GM06990 (cell line): ENCODE measurements around the gene MLLT1.
A peak's percentile ranks its signal among the peaks of the same experiment; 100 is the strongest.

Experiments used
- DNase-seq: peaks from one replicate; pipeline ENCODE4 v3.0.0-alpha.2; 2011; ENCODE audit not compliant: insufficient read length; ENCODE audit errors: extremely low read depth
- H3K27me3 ChIP-seq: replicated peaks from 2 replicates; pipeline ENCODE4 v1.6.0; 2011; ENCODE audit warnings: low read length; ENCODE audit not compliant: control insufficient read depth, insufficient read depth
- H3K36me3 ChIP-seq: 2 replicates; pipeline ENCODE4 v1.5.1; 2011; ENCODE audit warnings: low read length; ENCODE audit not compliant: control insufficient read depth, insufficient read depth
- H3K4me3 ChIP-seq: replicated peaks from 2 replicates; pipeline ENCODE4 v1.5.1; 2011; ENCODE audit warnings: low read depth, mild to moderate bottlenecking, control low read depth, low read length
- TF ChIP-seq, protein P1 (sequence below): IDR thresholded peaks from 2 replicates; pipeline ENCODE4 v1.5.1; 2011; ENCODE audit warnings: low read length, control low read depth, mild to moderate bottlenecking, inconsistent platforms; ENCODE audit not compliant: insufficient read depth, poor library complexity, severe bottlenecking

The MLLT1 gene

DNA sequence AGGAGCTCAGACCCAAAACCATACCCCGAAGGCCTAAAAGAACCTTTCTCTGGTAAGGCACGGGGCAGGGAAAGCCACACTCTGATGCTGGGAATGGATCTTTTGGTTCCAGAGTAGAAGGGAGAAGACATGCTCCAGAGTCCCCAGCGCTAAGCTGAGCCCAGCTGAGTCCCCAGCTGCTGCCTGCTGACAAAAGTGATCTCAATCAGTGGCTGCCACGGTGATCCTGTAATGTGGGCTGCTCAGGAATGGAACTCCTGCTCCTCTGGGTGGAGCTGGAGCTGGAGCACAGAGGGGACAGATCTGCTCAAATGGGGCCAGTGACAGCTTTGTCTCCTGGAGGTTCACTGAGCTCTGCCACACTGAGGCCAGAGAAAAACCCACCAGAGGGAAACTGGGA, 70.5 kb downstream of the MLLT1 start:
- H3K36me3 ChIP-seq, result peaks cover 3% of the 10 kb centered on the region
- TF ChIP-seq, protein P1, sequence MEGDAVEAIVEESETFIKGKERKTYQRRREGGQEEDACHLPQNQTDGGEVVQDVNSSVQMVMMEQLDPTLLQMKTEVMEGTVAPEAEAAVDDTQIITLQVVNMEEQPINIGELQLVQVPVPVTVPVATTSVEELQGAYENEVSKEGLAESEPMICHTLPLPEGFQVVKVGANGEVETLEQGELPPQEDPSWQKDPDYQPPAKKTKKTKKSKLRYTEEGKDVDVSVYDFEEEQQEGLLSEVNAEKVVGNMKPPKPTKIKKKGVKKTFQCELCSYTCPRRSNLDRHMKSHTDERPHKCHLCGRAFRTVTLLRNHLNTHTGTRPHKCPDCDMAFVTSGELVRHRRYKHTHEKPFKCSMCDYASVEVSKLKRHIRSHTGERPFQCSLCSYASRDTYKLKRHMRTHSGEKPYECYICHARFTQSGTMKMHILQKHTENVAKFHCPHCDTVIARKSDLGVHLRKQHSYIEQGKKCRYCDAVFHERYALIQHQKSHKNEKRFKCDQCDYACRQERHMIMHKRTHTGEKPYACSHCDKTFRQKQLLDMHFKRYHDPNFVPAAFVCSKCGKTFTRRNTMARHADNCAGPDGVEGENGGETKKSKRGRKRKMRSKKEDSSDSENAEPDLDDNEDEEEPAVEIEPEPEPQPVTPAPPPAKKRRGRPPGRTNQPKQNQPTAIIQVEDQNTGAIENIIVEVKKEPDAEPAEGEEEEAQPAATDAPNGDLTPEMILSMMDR, result no peak
- H3K27me3 ChIP-seq, result no peaks in the 10 kb centered on the region
- no peak overlapping the region for H3K4me3 ChIP-seq
- no peak for DNase-seq

DNA sequence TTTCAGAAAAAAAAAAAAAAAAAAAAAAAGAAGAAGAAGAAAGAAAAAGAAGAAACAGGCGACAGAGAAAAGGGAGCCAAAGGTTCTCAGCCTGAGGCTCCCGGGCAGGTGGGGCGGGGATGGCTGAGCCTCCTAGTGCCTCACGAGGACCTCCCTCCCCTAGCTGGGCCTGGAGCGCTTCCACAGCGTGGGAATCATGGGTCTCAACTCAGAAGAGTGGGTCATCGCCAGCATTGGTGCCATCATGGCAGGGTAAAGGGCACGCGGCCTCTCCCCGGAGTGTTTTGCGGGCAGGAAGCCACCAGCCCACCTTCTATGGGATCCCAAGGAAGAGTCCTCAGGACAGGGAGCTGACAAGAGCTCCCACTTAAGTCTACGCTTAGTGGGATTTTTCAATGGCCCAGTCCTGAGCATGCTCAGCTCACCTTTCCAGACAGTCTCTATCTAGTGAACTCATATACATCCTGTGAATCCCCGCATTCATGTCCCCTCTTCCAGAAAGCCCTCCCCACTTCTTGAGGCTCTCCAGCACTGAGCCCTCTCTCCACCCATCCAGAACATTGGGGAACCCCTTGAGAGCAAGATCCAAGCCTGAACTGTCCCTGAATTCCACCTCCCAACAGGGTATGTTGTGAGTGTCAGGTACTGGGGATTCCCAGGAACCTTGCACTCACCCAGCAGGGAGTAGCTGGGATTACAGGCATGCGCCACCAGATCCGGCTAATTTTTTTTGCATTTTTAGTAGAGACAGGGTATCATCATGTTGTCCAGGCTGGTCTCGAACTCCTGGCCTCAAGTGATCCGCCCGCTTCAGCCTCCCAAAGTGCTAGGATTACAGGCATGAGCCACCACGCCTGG, 74.7 kb downstream of the MLLT1 start:
- no peak for DNase-seq
- no peak overlapping the region for H3K4me3 ChIP-seq
- H3K27me3 ChIP-seq, result no peaks in the 10 kb centered on the region
- H3K36me3 ChIP-seq, result no peaks in the 10 kb centered on the region
- TF ChIP-seq, protein P1, result no peak

DNA sequence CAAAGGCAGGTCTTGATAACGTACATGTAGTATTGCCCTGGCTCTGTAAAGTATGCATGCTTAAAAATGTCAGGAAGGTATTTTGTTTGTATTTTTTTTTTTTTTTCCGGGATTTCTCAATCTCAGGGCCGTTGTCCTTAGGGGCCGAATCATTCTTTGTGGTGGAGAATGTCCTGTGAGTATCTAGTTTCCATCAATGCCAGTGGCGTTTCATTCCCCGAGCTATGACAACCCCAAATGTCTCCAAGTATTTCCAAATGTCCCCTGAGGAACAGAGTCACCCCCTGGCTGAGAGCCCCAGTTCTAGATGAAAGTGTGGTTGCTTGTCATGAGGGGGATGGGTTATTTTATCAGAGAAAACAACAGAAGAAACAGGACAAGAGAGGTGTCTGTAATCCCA, 75.6 kb downstream of the MLLT1 start:
- no peak overlapping the region for H3K4me3 ChIP-seq
- no peaks in the 10 kb centered on the region for H3K27me3 ChIP-seq
- no peaks in the 10 kb centered on the region for H3K36me3 ChIP-seq
- TF ChIP-seq, protein P1, result no peak
- no peak for DNase-seq

DNA sequence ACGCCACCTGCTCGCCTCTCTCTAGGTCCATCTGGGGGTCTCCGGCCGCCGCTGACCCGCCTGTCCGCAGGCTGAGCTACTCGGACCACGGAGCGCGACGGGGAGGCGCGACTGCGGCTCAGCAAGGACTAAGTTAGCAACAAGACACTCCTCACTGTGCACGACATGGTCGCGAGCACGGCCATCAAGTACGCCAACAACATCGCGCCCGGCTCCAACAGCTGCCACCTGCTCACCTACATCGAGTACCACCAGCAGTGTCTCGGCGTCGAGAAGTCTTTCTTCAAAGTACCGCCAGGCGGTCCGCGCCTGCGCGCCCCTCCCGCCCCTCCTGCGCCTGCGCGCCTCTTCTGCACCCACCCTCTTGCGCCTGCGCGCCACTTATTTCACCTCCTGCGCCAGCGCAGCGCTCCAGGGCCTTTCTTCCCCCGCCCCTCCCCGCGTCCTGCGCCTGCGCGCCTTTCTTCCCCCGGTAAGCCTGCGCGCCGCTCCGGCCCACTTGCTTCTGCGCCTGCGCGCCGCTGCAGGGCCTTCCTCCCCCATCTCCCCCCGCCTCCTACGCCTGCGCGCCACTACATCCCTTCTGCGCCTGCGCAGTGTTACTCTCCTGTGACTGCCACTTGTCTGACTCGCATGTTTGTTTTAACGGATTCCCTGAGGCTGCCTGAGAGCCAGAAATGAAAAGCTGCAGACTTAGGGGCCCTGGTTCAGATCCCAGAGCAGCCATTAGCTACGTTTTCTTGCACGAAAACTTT, 80.4 kb downstream of the MLLT1 start:
- H3K36me3 ChIP-seq, result no peaks in the 10 kb centered on the region
- peak overlapping the region; percentile 93 for H3K4me3 ChIP-seq
- TF ChIP-seq, protein P1, result peak; percentile 19
- DNase-seq, result peak; percentile 100
- no peaks in the 10 kb centered on the region for H3K27me3 ChIP-seq

DNA sequence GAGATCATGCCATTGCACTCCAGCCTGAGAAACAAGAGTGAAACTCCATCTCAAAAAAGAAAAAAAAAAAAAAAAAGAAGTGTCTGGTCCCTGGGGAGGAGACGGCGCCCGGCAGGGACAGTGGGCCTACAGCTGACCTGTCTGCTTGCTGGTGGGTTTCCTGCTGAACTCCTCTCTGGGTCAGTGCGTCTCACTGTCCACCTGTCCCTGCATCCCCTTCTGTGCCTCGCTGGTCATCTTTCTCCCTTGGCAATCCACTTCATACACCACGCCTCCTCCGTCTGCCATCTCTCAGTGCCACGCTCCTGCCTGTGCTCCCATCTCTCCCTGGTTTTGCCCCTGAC, 80.9 kb downstream of the MLLT1 start:
- Histone ChIP-seq H3K4me3 (peak overlapping the region; percentile 93), H3K27me3 (no peaks in the 10 kb centered on the region), H3K36me3 (no peaks in the 10 kb centered on the region)
- DNase-seq, result no peak
- TF ChIP-seq, protein P1, result no peak
